ENCODE measurements around the gene CAMKK2. TPM values are rescaled to one million over a fixed set of nuclear protein-coding genes. Genes with fewer than 3 reads are reported as not detected.

CAMKK2 gene
- total and polyA plus RNA-seq, 9 of the 15 experiments (the other 6 are each of a cell fraction or from before 2014, with no cell fraction given), result 4.3 to 32.0 (median 18.2) TPM

- H3K27ac ChIP-seq (ENCODE audit: extremely low read depth, low read depth, low read length), result no peak overlapping the region
- H4K20me1 ChIP-seq (replicated peaks; ENCODE audit: control insufficient read depth, insufficient read depth, low read length), result no peaks in the 10 kb centered on the region
- ATAC-seq (no peak), DNase-seq (ENCODE audit: extremely low read depth in 1 of 4, low spot score in 3 of 4) (no peak), FAIRE-seq (no peak)
- ChIA-PET CTCF (ENCODE audit: low intra/inter-chr PET ratio) (no interaction called here), POLR2A (interaction anchor here (0.5 to 1.7 kb wide), 7 partner anchors 8 to 140 kb away, joined by 3 to 7 read pairs (median 3); partner anchors contain the start of gene RNF34)
- no peaks in the 10 kb centered on the region for H3K27me3 ChIP-seq (ENCODE audit: control insufficient read depth in 2 of 2, insufficient read depth in 2 of 2, low read length in 2 of 2)
- no TSS peak for BruUV-seq (replicated peaks)
- H2AFZ ChIP-seq (ENCODE audit: low read depth, low read length), result no peak overlapping the region
- H3K9me3 ChIP-seq (replicated peaks; ENCODE audit: control insufficient read depth, insufficient read depth, low read depth, low read length), result no peaks in the 10 kb centered on the region
- peaks cover 96% of the 10 kb centered on the region for H3K36me3 ChIP-seq (ENCODE audit: control insufficient read depth, insufficient read depth, low read length)
- H3K79me2 ChIP-seq (ENCODE audit: control insufficient read depth, insufficient read depth, low read length), result no peaks in the 10 kb centered on the region
- no peaks in the 10 kb centered on the region for H3K9me1 ChIP-seq (ENCODE audit: control insufficient read depth, insufficient read depth, low read length)
- in situ Hi-C loops (cut with MboI) (no loop called here), intact Hi-C loops (cut with micrococcal nuclease) (no loop called here)
- WGBS (ENCODE audit: insufficient coverage, low coverage, missing lambda C conversion rate), result 88% methylated on average over 4 of the region's 4 CpGs
- H3K4me2 ChIP-seq (ENCODE audit: insufficient read depth, low read length), result no peak overlapping the region
- no peak overlapping the region for H3K9ac ChIP-seq (ENCODE audit: insufficient read depth in 1 of 2, low read depth in 2 of 2, low read length in 2 of 2)
- TF ChIP-seq HNRNPK (IDR thresholded peaks at IDR 0.05; ENCODE audit: low read depth, low read length, poor library complexity, severe bottlenecking), result no peak
- peak; percentile 54; the same call in 1 of the 2 replicates for TF ChIP-seq SMARCA5 (IDR thresholded peaks at IDR 0.05)
- TF ChIP-seq KDM1A (IDR thresholded peaks at IDR 0.05), result 0 out of 4 replicates have a peak, but pooled peaks of 1 of the 2 experiments have one; percentile 12
- peak; percentile 75; the same call in 1 of the 2 replicates for TF ChIP-seq BCOR (IDR thresholded peaks at IDR 0.05)
- no peak for TF ChIP-seq ZHX1 (conservative IDR thresholded peaks at IDR 0.05; ENCODE audit: low read length)
- TF ChIP-seq ADNP (tag; IDR thresholded peaks at IDR 0.05), result peak; percentile 73
- TF ChIP-seq NR2C1 (IDR thresholded peaks at IDR 0.05), result no peak
- no peak for TF ChIP-seq NR2C1 (tag; IDR thresholded peaks at IDR 0.05)
- TF ChIP-seq ZBED1 (IDR thresholded peaks at IDR 0.05), result no peak
- TF ChIP-seq LCOR (CRISPR knock-in tag; IDR thresholded peaks at IDR 0.05), result no peak
- no peak for TF ChIP-seq FOXJ3 (CRISPR knock-in tag; IDR thresholded peaks at IDR 0.05)
- no peak for TF ChIP-seq COPS2 (conservative IDR thresholded peaks at IDR 0.05)
- TF ChIP-seq ZNF764 (CRISPR knock-in tag; IDR thresholded peaks at IDR 0.05; ENCODE audit: low read depth), result no peak
- TF ChIP-seq RBM25 (IDR thresholded peaks at IDR 0.05; ENCODE audit: low read depth, low read length, severe bottlenecking), result peak; percentile 80
- TF ChIP-seq ZBTB12 (CRISPR knock-in tag; IDR thresholded peaks at IDR 0.05), result no peak
- TF ChIP-seq AFF4 (CRISPR knock-in tag; IDR thresholded peaks at IDR 0.05), result no peak
- no peak for TF ChIP-seq XRCC3 (IDR thresholded peaks at IDR 0.05)
- no peak for TF ChIP-seq IFI16 (CRISPR knock-in tag; IDR thresholded peaks at IDR 0.05)
- no peak for TF ChIP-seq ZNF717 (CRISPR knock-in tag; IDR thresholded peaks at IDR 0.05)
- no peak overlapping the region for H3K4me3 ChIP-seq
- peaks cover 0 to 3% of the 10 kb centered on the region in 2 experiments; a peak in 1 of 5 replicates for H3K4me1 ChIP-seq (replicated peaks in 1 of 2; ENCODE audit: control insufficient read depth in 2 of 2, insufficient read depth in 2 of 2, low read length in 2 of 2)
Measured at GRCh38 chr12:121328620-121329019, 32.1 kb upstream of the CAMKK2 start.

Data from K562 (cell line).